ENCODE measurements around the gene NDUFB3.
"Not testable (repeated sequence)": the region's sequence is repeated elsewhere in the genome, so short reads cannot be mapped to it uniquely, and the experiment has no call there.

Gene NDUFB3

DNA sequence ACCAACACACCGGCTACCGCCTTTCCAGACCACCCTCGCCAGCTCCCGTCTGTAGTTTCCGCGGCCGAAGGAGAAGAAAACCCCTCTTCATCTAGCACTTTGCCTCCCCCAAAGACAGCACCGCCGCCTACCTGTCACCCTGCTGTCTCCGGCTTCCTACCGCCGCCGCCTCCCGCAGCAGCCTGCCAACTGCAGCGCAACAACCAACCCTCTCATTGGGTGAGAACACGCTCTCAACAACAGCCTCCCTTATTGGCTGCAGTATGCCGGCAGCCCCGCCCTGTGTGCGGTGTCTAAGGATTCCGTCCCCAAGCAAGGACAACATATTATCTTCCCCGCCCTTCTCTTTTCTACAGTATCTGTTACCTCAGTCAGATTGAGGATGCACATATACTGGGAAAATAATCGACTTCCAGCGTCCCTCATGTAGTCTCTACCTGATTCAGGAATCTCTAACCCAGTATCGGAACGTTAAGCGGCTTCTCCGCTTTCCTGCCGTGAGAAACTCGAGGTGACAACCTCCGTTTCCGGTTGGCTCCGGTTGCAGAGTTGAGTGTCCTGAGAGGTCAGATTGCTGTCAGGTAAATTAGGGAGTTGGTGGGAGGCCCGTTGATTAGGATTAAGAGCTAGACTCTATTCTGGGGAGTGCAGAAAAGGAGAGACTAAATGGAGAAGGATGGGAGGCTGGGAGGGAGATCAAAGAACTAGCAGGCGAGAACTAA, at the start of gene NDUFB3, which contains the start of gene HYCC2:
TSS of gene NDUFB3 (plus strand) at position 523 of the 722 bp plus-strand sequence. CDS start 6,882 bp downstream, outside the sequence.
TSS of gene HYCC2 (minus strand) at position 193 of the 722 bp plus-strand sequence. CDS start 47,662 bp downstream, outside the sequence.
- Mint-ChIP-seq H3K27me3 (no peaks in the 10 kb centered on the region), H3K9me3 (no peaks in the 10 kb centered on the region), H3K27ac (peak within 1 kb of the TSS; percentile 95), H3K36me3 (ENCODE audit: low read depth) (peaks cover 36% of the 10 kb centered on the region), H3K4me3 (peak within 1 kb of the TSS; percentile 94), H3K4me1 (ENCODE audit: low read depth) (peaks cover 57% of the 10 kb centered on the region)
- DNase-seq, result peak; percentile 90

DNA sequence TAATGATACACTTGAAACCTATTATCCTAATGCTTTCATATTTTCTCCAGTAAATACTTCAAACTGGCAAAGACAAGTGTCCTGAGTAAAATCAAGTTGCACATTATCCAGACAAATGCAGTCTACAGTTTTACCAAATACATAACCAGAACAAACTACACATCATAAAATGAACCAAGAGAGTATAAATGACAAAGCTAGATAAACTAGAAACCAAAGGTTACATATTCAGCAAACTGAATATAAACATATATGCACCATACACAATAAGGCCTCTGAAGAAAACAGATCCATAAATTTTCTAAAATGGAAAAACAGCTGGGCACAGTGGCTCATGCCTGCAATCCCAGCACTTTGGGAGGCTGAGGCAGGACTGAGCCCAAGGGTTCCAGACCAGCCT, 47.3 kb upstream of the NDUFB3 start:
- Mint-ChIP-seq H3K4me1 (ENCODE audit: low read depth) (peaks cover 36% of the 10 kb centered on the region), H3K27me3 (no peaks in the 10 kb centered on the region), H3K4me3 (no peak overlapping the region), H3K27ac (peak overlapping the region; percentile 20), H3K36me3 (ENCODE audit: low read depth) (peaks cover 55% of the 10 kb centered on the region), H3K9me3 (peaks cover 3% of the 10 kb centered on the region)
- no peak for DNase-seq

DNA sequence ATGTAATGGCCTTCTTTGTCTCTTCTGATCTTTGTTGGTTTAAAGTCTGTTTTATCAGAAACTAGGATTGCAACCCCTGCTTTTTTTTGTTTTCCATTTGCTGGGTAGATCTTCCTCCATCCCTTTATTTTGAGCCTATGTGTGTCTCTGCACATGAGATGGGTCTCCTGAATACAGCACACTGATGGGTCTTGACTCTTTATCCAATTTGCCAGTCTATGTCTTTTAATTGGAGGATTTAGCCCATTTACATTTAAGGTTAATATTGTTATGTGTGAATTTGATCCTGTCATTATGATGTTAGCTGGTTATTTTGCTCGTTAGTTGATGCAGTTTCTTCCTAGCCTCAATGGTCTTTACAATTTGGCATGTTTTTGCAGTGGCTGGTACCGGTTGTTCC, 37.4 kb upstream of the NDUFB3 start:
- not testable (repeated sequence) for H3K4me1 Mint-ChIP-seq (ENCODE audit: low read depth)

DNA sequence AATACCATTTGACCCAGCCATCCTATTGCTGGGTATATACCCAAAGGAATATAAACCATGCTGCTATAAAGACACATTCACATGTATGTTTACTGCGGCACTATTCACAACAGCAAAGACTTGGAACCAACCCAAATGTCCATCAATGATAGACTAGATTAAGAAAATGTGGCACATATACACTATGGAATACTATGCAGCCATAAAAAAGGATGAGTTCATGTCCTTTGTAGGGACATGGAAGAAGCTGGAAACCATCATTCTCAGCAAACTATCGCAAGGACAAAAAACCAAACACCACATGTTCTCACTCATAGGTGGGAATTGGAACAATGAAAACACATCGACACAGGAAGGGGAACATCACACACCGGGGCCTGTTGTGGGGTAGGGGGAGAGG, 33.4 kb upstream of the NDUFB3 start:
- H3K27ac Mint-ChIP-seq; H3K27me3 Mint-ChIP-seq; DNase-seq; H3K4me3 Mint-ChIP-seq; H3K4me1 Mint-ChIP-seq (ENCODE audit: low read depth): not testable (repeated sequence)
- H3K36me3 Mint-ChIP-seq (ENCODE audit: low read depth), result peaks cover 60% of the 10 kb centered on the region
- peaks cover 10% of the 10 kb centered on the region for H3K9me3 Mint-ChIP-seq

More for the DNA sequence above, 37.4 kb upstream of the NDUFB3 start:
- not testable (repeated sequence) for H3K27me3 Mint-ChIP-seq, H3K4me3 Mint-ChIP-seq, DNase-seq, H3K27ac Mint-ChIP-seq
- Mint-ChIP-seq H3K36me3 (ENCODE audit: low read depth) (peaks cover 45% of the 10 kb centered on the region), H3K9me3 (peaks cover 10% of the 10 kb centered on the region)

DNA sequence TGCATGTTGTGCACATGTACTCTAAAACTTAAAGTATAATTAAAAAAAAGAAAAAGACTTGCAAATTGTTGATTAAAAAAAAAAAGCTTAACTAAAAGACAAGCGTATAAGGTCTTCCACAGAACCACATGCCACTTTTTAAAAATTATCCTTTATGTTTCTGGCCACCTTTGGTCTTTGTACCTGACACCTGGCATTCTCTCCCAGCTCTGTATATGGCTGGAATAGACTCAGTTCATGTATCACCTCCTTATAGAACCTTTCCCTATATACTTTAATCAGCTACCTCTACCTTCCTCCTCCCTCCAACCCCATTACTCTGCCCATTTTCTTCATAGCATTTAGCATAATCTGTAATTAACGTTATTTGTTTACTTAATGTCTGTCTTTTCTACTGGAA, 32.9 kb upstream of the NDUFB3 start:
- Mint-ChIP-seq H3K36me3 (ENCODE audit: low read depth) (peaks cover 65% of the 10 kb centered on the region), H3K27me3 (no peaks in the 10 kb centered on the region), H3K4me1 (ENCODE audit: low read depth) (peaks cover 4% of the 10 kb centered on the region), H3K4me3 (no peak overlapping the region), H3K9me3 (peaks cover 10% of the 10 kb centered on the region), H3K27ac (no peak overlapping the region)
- DNase-seq, result no peak

DNA sequence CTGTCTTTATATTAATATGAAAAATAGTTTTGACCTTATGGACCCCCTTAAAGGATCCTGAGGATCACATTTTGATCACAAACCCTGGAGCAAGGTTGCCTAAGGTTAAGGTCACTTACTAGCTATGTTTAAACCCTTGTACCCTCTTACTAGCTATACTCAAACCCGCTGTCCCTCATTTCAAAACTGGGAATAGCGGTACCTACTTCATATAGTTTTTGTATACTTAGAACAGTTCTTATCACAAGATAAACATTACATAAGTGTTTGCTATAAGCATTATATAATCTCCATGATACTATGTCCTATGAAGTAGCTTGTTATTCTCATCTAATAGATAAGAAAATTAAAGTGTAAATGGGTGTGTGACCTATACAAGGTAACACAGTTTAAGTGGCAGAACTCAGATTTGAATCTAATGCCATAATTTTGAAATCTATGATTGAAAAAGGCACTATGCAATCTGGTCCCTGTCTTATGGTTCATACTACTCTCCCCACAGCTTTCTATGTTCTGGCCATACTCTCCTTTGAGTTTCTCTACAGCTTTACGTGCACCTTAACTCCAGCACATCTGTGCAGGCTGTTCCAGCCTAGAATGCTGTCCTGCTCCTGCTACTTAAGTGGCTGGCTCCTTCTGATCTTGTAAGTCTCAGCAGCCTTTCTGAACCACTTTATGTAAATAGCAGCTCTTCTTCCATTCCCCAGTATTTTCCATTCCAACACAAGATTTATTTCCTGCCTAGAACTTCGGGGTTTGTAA, 30.8 kb upstream of the NDUFB3 start:
- Mint-ChIP-seq H3K4me1 (ENCODE audit: low read depth) (peaks cover 4% of the 10 kb centered on the region), H3K27ac (peak overlapping the region; percentile 0), H3K4me3 (no peak overlapping the region), H3K36me3 (ENCODE audit: low read depth) (peaks cover 67% of the 10 kb centered on the region), H3K27me3 (no peaks in the 10 kb centered on the region), H3K9me3 (peaks cover 10% of the 10 kb centered on the region)
- DNase-seq, result no peak

DNA sequence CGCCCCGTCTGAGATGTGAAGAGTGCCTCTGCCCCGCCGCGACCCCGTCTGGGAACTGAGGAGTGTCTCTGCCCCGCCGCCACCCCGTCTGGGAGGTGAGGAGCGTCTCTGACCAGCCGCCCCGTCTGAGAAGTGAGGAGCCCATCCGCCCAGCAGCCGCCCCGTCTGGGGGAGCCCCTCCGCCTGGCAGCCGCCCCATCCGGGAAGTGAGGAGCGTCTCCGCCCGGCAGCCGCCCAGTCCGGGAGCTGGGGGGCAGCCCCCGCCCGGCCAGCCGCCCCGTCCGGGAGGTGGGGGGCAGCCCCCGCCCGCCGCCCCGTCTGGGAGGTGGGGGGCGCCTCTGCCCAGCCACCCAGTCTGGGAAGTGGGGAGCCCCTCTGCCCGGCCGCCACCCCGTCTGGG, 29.4 kb upstream of the NDUFB3 start:
- peaks cover 12% of the 10 kb centered on the region for H3K9me3 Mint-ChIP-seq
- H3K36me3 Mint-ChIP-seq (ENCODE audit: low read depth), result peaks cover 67% of the 10 kb centered on the region
- peaks cover 13% of the 10 kb centered on the region for H3K4me1 Mint-ChIP-seq (ENCODE audit: low read depth)
- not testable (repeated sequence) for H3K27me3 Mint-ChIP-seq, H3K27ac Mint-ChIP-seq, DNase-seq, H3K4me3 Mint-ChIP-seq

DNA sequence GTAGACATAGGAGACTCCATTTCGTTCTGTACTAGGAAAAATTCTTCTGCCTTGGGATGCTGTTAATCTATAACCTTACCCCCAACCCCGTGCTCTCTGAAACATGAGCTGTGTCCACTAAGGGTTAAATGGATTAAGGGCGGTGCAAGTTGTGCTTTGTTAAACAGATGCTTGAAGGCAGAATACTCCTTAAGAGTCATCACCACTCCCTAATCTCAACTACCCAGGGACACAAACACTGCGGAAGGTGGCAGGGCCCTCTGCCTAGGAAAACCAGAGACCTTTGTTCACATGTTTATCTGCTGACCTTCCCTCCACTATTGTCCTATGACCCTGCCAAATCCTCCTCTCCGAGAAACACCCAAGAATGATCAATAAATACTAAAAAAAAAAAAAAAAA, 28.8 kb upstream of the NDUFB3 start:
- H3K9me3 Mint-ChIP-seq, result peaks cover 16% of the 10 kb centered on the region
- H3K36me3 Mint-ChIP-seq (ENCODE audit: low read depth), result peaks cover 70% of the 10 kb centered on the region
- not testable (repeated sequence) for H3K4me3 Mint-ChIP-seq, H3K27me3 Mint-ChIP-seq, DNase-seq, H3K27ac Mint-ChIP-seq
- peaks cover 14% of the 10 kb centered on the region for H3K4me1 Mint-ChIP-seq (ENCODE audit: low read depth)

DNA sequence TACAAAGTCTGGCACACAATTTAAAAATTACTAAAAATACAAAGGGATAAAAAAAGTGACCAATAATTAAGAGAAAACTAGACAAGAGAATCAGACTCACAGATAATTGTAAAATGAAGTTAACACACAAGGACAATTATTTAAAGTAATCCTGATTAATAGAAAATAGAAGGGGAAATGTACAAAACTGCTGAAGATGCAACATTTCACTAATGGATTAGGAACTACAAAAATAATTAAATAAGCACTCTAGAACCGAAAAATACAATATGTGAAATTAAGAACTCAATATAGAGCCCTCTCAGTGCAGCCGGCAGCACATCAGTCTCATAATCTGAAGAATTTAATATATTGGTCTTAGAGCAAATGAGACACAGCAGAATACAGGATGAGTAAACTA, 24.9 kb upstream of the NDUFB3 start:
- Mint-ChIP-seq H3K27me3 (no peaks in the 10 kb centered on the region), H3K4me1 (ENCODE audit: low read depth) (peaks cover 21% of the 10 kb centered on the region), H3K27ac (no peak overlapping the region), H3K36me3 (ENCODE audit: low read depth) (peaks cover 62% of the 10 kb centered on the region), H3K9me3 (peaks cover 7% of the 10 kb centered on the region), H3K4me3 (no peak overlapping the region)
- no peak for DNase-seq

DNA sequence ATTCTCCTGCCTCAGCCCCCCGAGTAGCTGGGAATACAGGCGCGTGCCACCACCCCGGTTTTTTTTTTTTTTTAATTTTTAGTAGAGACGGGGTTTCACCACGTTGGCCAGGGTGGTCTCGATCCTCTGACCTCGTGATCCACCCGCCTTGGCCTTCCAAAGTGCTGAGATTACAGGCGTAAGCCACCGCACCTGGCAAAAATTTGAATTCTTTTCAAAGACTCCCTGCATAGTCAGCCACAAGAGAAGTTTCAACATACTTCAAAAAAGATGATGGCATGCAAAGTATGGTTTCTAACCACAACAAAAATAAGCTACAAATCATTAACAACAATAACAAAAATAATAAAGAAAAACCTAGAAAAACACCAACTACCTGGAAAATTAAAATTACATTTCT, 22.3 kb upstream of the NDUFB3 start:
- Mint-ChIP-seq H3K27ac (no peak overlapping the region), H3K4me1 (ENCODE audit: low read depth) (peaks cover 29% of the 10 kb centered on the region), H3K9me3 (peaks cover 7% of the 10 kb centered on the region), H3K4me3 (no peak overlapping the region), H3K36me3 (ENCODE audit: low read depth) (peaks cover 62% of the 10 kb centered on the region), H3K27me3 (no peaks in the 10 kb centered on the region)
- DNase-seq, result no peak

DNA sequence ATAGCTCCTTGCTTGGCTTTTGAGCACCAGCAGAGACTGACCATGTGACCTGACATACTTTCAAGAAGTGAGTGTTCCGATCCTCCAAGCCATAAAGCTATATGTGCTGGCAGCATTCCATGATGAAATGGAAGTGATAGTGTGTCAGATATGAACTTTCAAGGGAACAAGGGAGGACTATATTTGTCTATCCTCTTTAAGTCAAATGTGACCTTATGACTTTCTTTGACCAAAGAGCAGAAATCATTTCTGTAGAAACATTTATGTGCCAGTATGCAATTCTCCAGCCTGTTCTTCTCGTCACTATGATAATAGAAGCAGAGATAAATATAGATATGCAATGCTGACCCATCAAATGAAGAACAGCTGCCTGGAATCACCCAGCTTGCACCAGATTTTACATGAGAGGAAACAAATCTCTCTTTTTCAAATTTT, 14.7 kb upstream of the NDUFB3 start:
- Mint-ChIP-seq H3K4me3 (no peak overlapping the region), H3K36me3 (ENCODE audit: low read depth) (peaks cover 58% of the 10 kb centered on the region), H3K9me3 (no peaks in the 10 kb centered on the region), H3K27ac (no peak overlapping the region), H3K27me3 (no peaks in the 10 kb centered on the region), H3K4me1 (ENCODE audit: low read depth) (peaks cover 43% of the 10 kb centered on the region)
- no peak for DNase-seq

DNA sequence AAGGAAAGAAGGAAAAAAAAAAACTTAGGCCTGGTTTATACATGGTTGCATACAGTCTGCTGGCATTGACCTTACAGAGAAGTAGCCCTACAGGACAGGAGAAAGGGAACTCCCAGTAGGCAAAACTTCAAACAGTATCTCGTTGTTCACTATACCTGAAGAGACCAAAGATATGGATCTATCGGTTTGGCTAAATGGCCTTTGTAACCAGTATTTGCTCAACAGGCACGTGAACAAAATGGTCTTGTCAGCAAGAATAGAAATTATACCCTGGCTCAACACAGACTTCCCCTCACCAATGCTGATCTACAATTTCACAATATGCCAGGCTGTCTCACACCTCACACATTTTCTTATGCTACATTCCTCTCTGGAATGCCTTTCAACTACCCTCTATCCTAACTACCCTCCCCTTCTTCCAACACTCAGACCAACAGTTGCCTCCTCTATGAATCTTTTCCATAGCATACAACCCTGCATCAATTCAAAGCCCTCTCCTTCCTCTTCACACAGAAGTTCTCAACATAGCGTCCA, 14.0 kb upstream of the NDUFB3 start:
- H3K27ac Mint-ChIP-seq, result no peak overlapping the region
- DNase-seq, result no peak
- peaks cover 54% of the 10 kb centered on the region for H3K36me3 Mint-ChIP-seq (ENCODE audit: low read depth)
- H3K4me3 Mint-ChIP-seq, result no peak overlapping the region
- no peaks in the 10 kb centered on the region for H3K27me3 Mint-ChIP-seq
- no peaks in the 10 kb centered on the region for H3K9me3 Mint-ChIP-seq
- peaks cover 40% of the 10 kb centered on the region for H3K4me1 Mint-ChIP-seq (ENCODE audit: low read depth)

DNA sequence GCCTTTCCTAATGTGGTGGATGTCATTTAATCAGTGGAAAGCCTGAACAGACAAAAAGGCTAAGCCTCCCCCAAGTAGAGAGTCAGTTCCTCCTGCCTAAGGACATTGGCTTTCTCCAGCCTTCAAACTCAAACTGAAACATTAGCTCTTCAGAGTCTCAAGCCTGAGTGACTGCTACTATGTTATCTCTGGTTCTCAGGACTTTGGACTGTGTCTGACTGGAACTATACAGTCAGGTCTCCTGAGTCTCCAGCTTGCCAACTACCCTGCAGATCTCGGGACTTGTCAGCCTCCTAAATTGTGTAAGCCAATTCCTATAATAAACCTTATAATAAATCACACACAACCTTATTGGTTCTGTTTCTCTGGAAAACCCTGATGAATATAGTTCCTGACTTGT, 12.9 kb upstream of the NDUFB3 start:
- Mint-ChIP-seq H3K4me3 (no peak overlapping the region), H3K9me3 (no peaks in the 10 kb centered on the region), H3K36me3 (ENCODE audit: low read depth) (peaks cover 57% of the 10 kb centered on the region), H3K27ac (no peak overlapping the region), H3K27me3 (no peaks in the 10 kb centered on the region), H3K4me1 (ENCODE audit: low read depth) (peaks cover 48% of the 10 kb centered on the region)
- DNase-seq, result no peak

DNA sequence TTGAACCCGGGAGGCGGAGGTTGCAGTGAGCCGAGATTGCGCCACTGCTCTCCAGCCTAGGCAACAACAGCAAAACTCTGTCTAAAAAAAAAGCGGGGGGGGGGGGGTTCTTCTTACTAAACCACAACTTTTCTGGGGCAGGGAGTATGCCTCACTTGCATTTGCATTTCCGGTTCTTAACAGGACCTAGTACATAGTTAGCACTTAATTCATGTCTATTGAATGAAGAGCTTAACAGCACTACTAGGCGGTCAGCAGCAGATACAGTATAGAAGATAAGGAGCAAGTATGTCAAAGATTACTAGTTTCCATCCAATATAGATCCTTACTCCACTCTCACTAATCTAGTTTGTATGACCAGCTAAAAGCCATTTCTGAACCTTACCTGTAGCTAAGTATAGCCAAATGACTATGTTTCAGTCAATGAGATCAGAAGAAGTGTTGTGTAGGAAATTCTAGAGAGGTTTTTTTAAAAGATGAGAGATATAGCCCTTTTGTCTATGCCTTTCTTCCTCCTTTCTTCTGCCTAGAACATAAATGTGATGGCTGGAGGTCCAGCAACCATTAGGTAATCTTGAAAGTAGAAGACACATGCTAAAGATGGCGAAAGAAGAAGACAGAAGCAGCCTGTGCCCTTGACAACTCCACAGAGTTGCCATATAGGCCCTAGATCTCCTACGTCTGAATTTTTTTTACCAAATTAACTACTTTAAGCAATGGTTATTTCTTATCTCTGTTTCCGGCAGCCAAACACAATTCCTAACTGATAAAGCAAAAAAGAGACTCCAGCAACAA, 11.6 kb upstream of the NDUFB3 start:
- Mint-ChIP-seq H3K4me1 (ENCODE audit: low read depth) (peaks cover 54% of the 10 kb centered on the region), H3K27ac (peak overlapping the region; percentile 48)

More for the DNA sequence above, 11.6 kb upstream of the NDUFB3 start:
- Mint-ChIP-seq H3K27me3 (no peaks in the 10 kb centered on the region), H3K4me3 (no peak overlapping the region), H3K9me3 (no peaks in the 10 kb centered on the region), H3K36me3 (ENCODE audit: low read depth) (peaks cover 54% of the 10 kb centered on the region)
- DNase-seq, result no peak

Measured in activated T-cell treated with anti-CD3 and anti-CD28 coated beads, Interleukin-2, amount 50 U/mL, for 24 hours (primary cell).